B cell (primary cell): ENCODE results near the gene SFXN3. TPM values are rescaled to one million over a fixed set of nuclear protein-coding genes. Genes with fewer than 3 reads are reported as not detected.

Source experiments
- ATAC-seq: fragments of 200-7000 bp; cut with Tn5 transposase; one replicate; pipeline ENCODE4 v1.10.0; 2021; ENCODE audit warnings: low read depth, mild to moderate bottlenecking, moderate number of reproducible peaks, moderate library complexity
- CTCF ChIA-PET: fragments of 350-600 bp; sonication (Branson Sonifier 250); formaldehyde crosslinking; loops from one replicate; lab custom pipeline; 2021; ENCODE audit warnings: antibody characterized with exemption, inconsistent platforms; lab: Charles Lee
- POLR2A ChIA-PET: fragments of 350-600 bp; sonication (Branson Sonifier 250); formaldehyde crosslinking; loops from one replicate; lab custom pipeline; 2021; ENCODE audit warnings: antibody characterized with exemption; lab: Charles Lee
- DNase-seq: peaks from one replicate; pipeline ENCODE4 v3.0.0; 2013
- H2AFZ ChIP-seq: 2 replicates; pipeline ENCODE4 v1.6.1; 2012; ENCODE audit warnings: mild to moderate bottlenecking, low read depth, low read length; ENCODE audit not compliant: insufficient read depth, poor library complexity, severe bottlenecking
- H3K27ac ChIP-seq, 2 donors: 1 replicate in 1 of 2; 2 replicates in 1 of 2; pipeline ENCODE4 v1.5.1; 2012 to 2013; ENCODE audit warnings: low read length in 2 of 2, mild to moderate bottlenecking in 2 of 2, moderate library complexity in 1 of 2
- H3K27me3 ChIP-seq, 4 experiments: fragments of 200-600 bp in 1 of 4; sonication (generic) in 1 of 4; replicated peaks in 1 of 4; 1 replicate in 2 of 4; 2 replicates in 2 of 4; pipeline versions ENCODE4 v1.6.1 to v1.7.0; 2013 to 2016; ENCODE audit warnings: low read length in 3 of 4, mild to moderate bottlenecking in 2 of 4, mixed read lengths in 1 of 4, moderate library complexity in 1 of 4; ENCODE audit not compliant: insufficient read depth in 4 of 4, control insufficient read depth in 3 of 4; ENCODE audit errors: control extremely low read depth in 1 of 4
- H3K36me3 ChIP-seq, 2 experiments: replicated peaks in 1 of 2; 1 replicate in 1 of 2; 2 replicates in 1 of 2; pipeline versions ENCODE4 v1.6.1 to v1.7.1; 2013; ENCODE audit warnings: low read length in 1 of 2; ENCODE audit not compliant: insufficient read depth in 2 of 2, control insufficient read depth in 1 of 2; ENCODE audit errors: control extremely low read depth in 1 of 2, extremely low read depth in 1 of 2
- H3K4me1 ChIP-seq, 2 donors: fragments of 200-600 bp in 1 of 2; sonication (generic) in 1 of 2; 1 replicate in 1 of 2; 2 replicates in 1 of 2; pipeline versions ENCODE4 v1.5.1 to v1.6.1; 2013 to 2017; ENCODE audit warnings: low read length in 2 of 2; ENCODE audit not compliant: control insufficient read depth in 2 of 2, insufficient read depth in 2 of 2
- H3K4me2 ChIP-seq: replicated peaks from 2 replicates; pipeline ENCODE3; 2012; ENCODE audit warnings: mild to moderate bottlenecking, low read depth, low read length; ENCODE audit not compliant: poor library complexity, severe bottlenecking
- H3K4me3 ChIP-seq, 5 experiments: fragments of 200-600 bp in 1 of 5; sonication (generic) in 1 of 5; 1 replicate in 3 of 5; 2 replicates in 2 of 5; pipeline versions ENCODE4 v1.5.1 to v1.7.0; 2011 to 2016; ENCODE audit warnings: low read length in 4 of 5, mild to moderate bottlenecking in 4 of 5, low read depth in 2 of 5, control low read depth in 1 of 5, moderate library complexity in 1 of 5; ENCODE audit not compliant: insufficient read depth in 1 of 5; ENCODE audit errors: control extremely low read depth in 1 of 5, extremely low read depth in 1 of 5
- H3K79me2 ChIP-seq: fragments of 200-600 bp; sonication (generic); one replicate; pipeline ENCODE4 v1.6.0; 2016; ENCODE audit warnings: low read length; ENCODE audit not compliant: control insufficient read depth, insufficient read depth
- H3K9ac ChIP-seq: fragments of 200-600 bp; sonication (generic); 2 replicates; pipeline ENCODE4 v1.6.1; 2017; ENCODE audit warnings: mild to moderate bottlenecking, low read length, moderate library complexity
- H3K9me3 ChIP-seq, 3 donors: one replicate each; pipeline versions ENCODE4 v1.6.1 to v1.7.1; 2013; ENCODE audit warnings: low read length in 2 of 3; ENCODE audit not compliant: control insufficient read depth in 2 of 3, insufficient read depth in 1 of 3; ENCODE audit errors: control extremely low read depth in 1 of 3
- H4K20me1 ChIP-seq: 2 replicates; pipeline ENCODE4 v1.6.0; 2012; ENCODE audit warnings: mild to moderate bottlenecking, low read length; ENCODE audit not compliant: insufficient read depth, control insufficient read depth, poor library complexity, severe bottlenecking
- H3K27ac Mint-ChIP-seq: one replicate; pipeline ENCODE4 v1.8.0; 2021; ENCODE audit warnings: mixed read lengths
- H3K27me3 Mint-ChIP-seq: one replicate; pipeline ENCODE4 v1.8.0; 2021; ENCODE audit warnings: mixed read lengths
- H3K4me1 Mint-ChIP-seq: one replicate; pipeline ENCODE4 v1.8.0; 2021; ENCODE audit warnings: mixed read lengths
- H3K4me3 Mint-ChIP-seq: one replicate; pipeline ENCODE4 v1.8.0; 2021; ENCODE audit warnings: mixed read lengths
- H3K9me3 Mint-ChIP-seq: one replicate; pipeline ENCODE4 v1.8.0; 2022; ENCODE audit warnings: mixed read lengths; ENCODE audit not compliant: insufficient read depth
- CTCF ChIP-seq: fragments of 200-600 bp; IDR thresholded peaks from one replicate; pipeline ENCODE4 v1.8.0; 2022; ENCODE audit warnings: antibody characterized with exemption, mild to moderate bottlenecking
- EZH2 ChIP-seq: IDR thresholded peaks from 2 replicates; pipeline ENCODE4 v1.6.1; 2012; ENCODE audit warnings: borderline replicate concordance, low read depth, mild to moderate bottlenecking, moderate library complexity, low read length; ENCODE audit not compliant: insufficient read depth, poor library complexity, severe bottlenecking
- WGBS: methylation state at CpG from one replicate; pipeline ENCODE4 v1.1.5; 2013; ENCODE audit warnings: missing lambda C conversion rate; ENCODE audit not compliant: insufficient coverage; 5-methylcytosine and 5-hydroxymethylcytosine counted together
- intact Hi-C: fragments of 100-400 bp; cut with micrococcal nuclease; formaldehyde crosslinking; loops from one replicate; pipeline ENCODE4 v1.10.0; 2022
- polyA plus RNA-seq: library from polyadenylated mRNA; depleted of rRNA; stranded (reverse); fragments of >200 nt; gene quantifications from 2 replicates; pipeline ENCODE4 v1.2.3, GENCODE V29; 2012
- total RNA-seq, 2 donors: library from RNA; stranded (reverse); fragments of 120-200 nt in 1 of 2; gene quantifications; 1 replicate in 1 of 2; 2 replicates in 1 of 2; pipeline versions ENCODE4 v1.2.3 to v1.2.4, GENCODE V29; 2013 to 2022

Gene SFXN3
- total and polyA plus RNA-seq, 2 donors (not counting 1 experiment from before 2014, with no cell fraction given) = 44.2 to 51.7 TPM

- H3K27ac ChIP-seq = no peak overlapping the region
- H4K20me1 ChIP-seq = no peaks in the 10 kb centered on the region
- no peak overlapping the region for H3K4me3 ChIP-seq
- ATAC-seq (no peak), DNase-seq (no peak)
- H3K9ac ChIP-seq = no peak overlapping the region
- intact Hi-C loops = no loop called here
- Mint-ChIP-seq H3K4me1 (no peaks in the 10 kb centered on the region), H3K27ac (no peak overlapping the region), H3K4me3 (no peak overlapping the region), H3K9me3 (no peaks in the 10 kb centered on the region), H3K27me3 (peaks cover 65% of the 10 kb centered on the region)
- ChIA-PET POLR2A (no interaction called here), CTCF (interaction anchor here (0.6 to 5.8 kb wide), 4 partner anchors 9 to 54 kb away, joined by 3 to 27 read pairs (median 4); no protein-coding TSS in a partner anchor)
- no peak for TF ChIP-seq EZH2
- no peak for TF ChIP-seq CTCF
- 18% methylated on average over 10 of the region's 14 CpGs for WGBS
- no peaks in the 10 kb centered on the region for H3K9me3 ChIP-seq
- H3K4me2 ChIP-seq = no peak overlapping the region
- H3K79me2 ChIP-seq = no peaks in the 10 kb centered on the region
- no peaks in the 10 kb centered on the region for H3K36me3 ChIP-seq
- peaks cover 0 to 72% (median 10%) of the 10 kb centered on the region in 4 experiments for H3K27me3 ChIP-seq
- no peaks in the 10 kb centered on the region for H3K4me1 ChIP-seq
- no peak overlapping the region for H2AFZ ChIP-seq
Measured at GRCh38 chr10:101087965-101088364, 56.9 kb downstream of the SFXN3 start.

GRCh38 chr10:101089520-101090299 is 58.7 kb downstream of the SFXN3 start:
- Histone ChIP-seq H2AFZ (no peak overlapping the region), H3K4me3 (no peak overlapping the region), H3K36me3 (no peaks in the 10 kb centered on the region), H4K20me1 (no peaks in the 10 kb centered on the region), H3K4me1 (no peaks in the 10 kb centered on the region), H3K27ac (no peak overlapping the region), H3K79me2 (no peaks in the 10 kb centered on the region), H3K27me3 (peaks cover 0 to 77% (median 8%) of the 10 kb centered on the region in 4 experiments), H3K9me3 (peaks cover 0 to 3% (median 0%) of the 10 kb centered on the region in 3 donors), H3K4me2 (no peak overlapping the region), H3K9ac (no peak overlapping the region)
- TF ChIP-seq CTCF = no peak
- no peak for TF ChIP-seq EZH2
- Mint-ChIP-seq H3K4me1 (no peaks in the 10 kb centered on the region), H3K27ac (no peak overlapping the region), H3K9me3 (no peaks in the 10 kb centered on the region), H3K27me3 (peaks cover 66% of the 10 kb centered on the region), H3K4me3 (no peak overlapping the region)
- ATAC-seq (no peak), DNase-seq (no peak)
- 64% methylated on average over 6 of the region's 11 CpGs for WGBS
- ChIA-PET CTCF (no interaction called here), POLR2A (no interaction called here)
- intact Hi-C loops = no loop called here
